ENCODE data around the gene STARD7.

Gene STARD7

GRCh38 chr2:96184188-96184587 is 24.4 kb downstream of the STARD7 start:
- DNase-seq (ENCODE audit: low read depth, low spot score) = no peak
- no peak overlapping the region for H3K27ac ChIP-seq
- H3K4me3 ChIP-seq = no peak overlapping the region
- no peaks in the 10 kb centered on the region for H3K9me3 ChIP-seq (ENCODE audit: low read depth, low read length)
- peaks cover 43% of the 10 kb centered on the region for H3K36me3 ChIP-seq (ENCODE audit: insufficient read depth, low read length)
- no peak overlapping the region for H3K9ac ChIP-seq (ENCODE audit: insufficient read length)
- no peak for TF ChIP-seq FOXP2 (optimal IDR thresholded peaks at IDR 0.05; ENCODE audit: control extremely low read depth, extremely low read length, insufficient read depth)
- no peak for TF ChIP-seq EZH2 (IDR thresholded peaks at IDR 0.05)
- no peak for TF ChIP-seq POLR2AphosphoS5 (IDR thresholded peaks at IDR 0.05; ENCODE audit: borderline replicate concordance, low read depth, low read length)

DNA sequence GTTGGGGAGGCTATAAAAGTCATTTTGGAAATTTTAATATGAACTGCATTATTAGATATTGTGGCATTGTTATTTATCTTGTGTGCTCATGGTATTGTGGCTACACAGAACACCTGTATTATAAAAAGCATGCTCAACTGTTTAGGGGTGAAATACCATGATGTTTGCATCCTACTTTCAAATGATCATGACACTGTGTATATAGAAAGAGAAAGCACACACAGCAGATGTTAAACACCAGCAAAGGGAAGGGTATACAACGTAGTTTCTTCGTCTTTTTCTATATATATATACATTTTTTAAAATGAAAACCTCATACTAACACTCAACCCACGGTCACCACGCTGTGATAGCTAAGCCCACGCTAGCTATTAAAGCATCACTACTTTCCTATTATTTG is 27.1 kb downstream of the STARD7 start:
- Histone ChIP-seq H3K9ac (ENCODE audit: insufficient read length) (no peak overlapping the region), H3K4me3 (no peak overlapping the region), H3K36me3 (ENCODE audit: insufficient read depth, low read length) (peaks cover 27% of the 10 kb centered on the region), H3K9me3 (ENCODE audit: low read depth, low read length) (no peaks in the 10 kb centered on the region), H3K27ac (no peak overlapping the region)
- no peak for DNase-seq (ENCODE audit: low read depth, low spot score)
- TF ChIP-seq POLR2AphosphoS5 (IDR thresholded peaks at IDR 0.05; ENCODE audit: borderline replicate concordance, low read depth, low read length) (no peak), EZH2 (IDR thresholded peaks at IDR 0.05) (no peak), FOXP2 (optimal IDR thresholded peaks at IDR 0.05; ENCODE audit: control extremely low read depth, extremely low read length, insufficient read depth) (no peak)

DNA sequence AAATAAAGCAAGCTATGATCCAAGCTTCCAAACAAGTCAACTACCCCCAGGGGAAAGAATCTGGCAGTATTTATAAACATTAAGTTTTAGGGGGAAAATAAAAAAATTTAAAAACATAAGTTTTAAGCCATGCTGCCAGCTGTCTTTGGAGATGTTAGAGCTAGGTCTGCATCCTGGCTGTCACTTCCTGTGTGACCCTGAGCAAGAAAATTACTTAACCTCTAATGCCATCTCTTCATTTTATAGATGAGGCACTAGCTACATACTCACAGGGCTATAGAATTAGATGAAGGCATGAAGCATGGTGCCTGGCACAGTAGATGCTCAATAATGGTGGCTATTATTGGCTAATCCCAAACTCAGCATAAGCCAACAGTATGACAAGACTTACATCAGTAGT is 28.1 kb downstream of the STARD7 start:
- no peak for TF ChIP-seq EZH2 (IDR thresholded peaks at IDR 0.05)
- TF ChIP-seq POLR2AphosphoS5 (IDR thresholded peaks at IDR 0.05; ENCODE audit: borderline replicate concordance, low read depth, low read length) = no peak
- no peak for TF ChIP-seq FOXP2 (optimal IDR thresholded peaks at IDR 0.05; ENCODE audit: control extremely low read depth, extremely low read length, insufficient read depth)
- peaks cover 17% of the 10 kb centered on the region for H3K36me3 ChIP-seq (ENCODE audit: insufficient read depth, low read length)
- no peaks in the 10 kb centered on the region for H3K9me3 ChIP-seq (ENCODE audit: low read depth, low read length)
- H3K27ac ChIP-seq = no peak overlapping the region
- H3K4me3 ChIP-seq = no peak overlapping the region
- H3K9ac ChIP-seq (ENCODE audit: insufficient read length) = no peak overlapping the region
- no peak for DNase-seq (ENCODE audit: low read depth, low spot score)

DNA sequence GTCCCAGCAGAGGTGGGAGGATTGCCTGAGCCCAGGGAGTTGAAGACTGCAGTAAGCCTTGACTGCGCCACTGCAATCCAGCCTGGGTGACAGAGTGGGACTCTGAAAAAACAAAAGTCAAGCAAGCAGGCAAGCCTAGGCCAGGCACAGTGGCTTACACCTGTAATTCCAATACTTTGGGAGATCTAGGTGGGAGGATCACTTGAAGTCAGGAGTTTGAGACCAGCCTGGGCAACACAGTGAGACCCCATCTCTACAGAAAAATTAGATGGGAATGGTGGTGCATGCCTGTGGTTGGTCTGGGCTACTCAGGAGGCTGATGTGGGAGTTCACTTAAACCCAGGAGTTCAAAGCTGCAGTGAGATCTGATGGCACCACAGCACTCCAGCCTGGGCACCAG is 28.6 kb downstream of the STARD7 start:
- Histone ChIP-seq H3K9ac (ENCODE audit: insufficient read length) (no peak overlapping the region), H3K9me3 (ENCODE audit: low read depth, low read length) (no peaks in the 10 kb centered on the region), H3K27ac (no peak overlapping the region), H3K4me3 (no peak overlapping the region), H3K36me3 (ENCODE audit: insufficient read depth, low read length) (peaks cover 12% of the 10 kb centered on the region)
- TF ChIP-seq FOXP2 (optimal IDR thresholded peaks at IDR 0.05; ENCODE audit: control extremely low read depth, extremely low read length, insufficient read depth) = no peak
- TF ChIP-seq POLR2AphosphoS5 (IDR thresholded peaks at IDR 0.05; ENCODE audit: borderline replicate concordance, low read depth, low read length) = no peak
- no peak for TF ChIP-seq EZH2 (IDR thresholded peaks at IDR 0.05)
- no peak for DNase-seq (ENCODE audit: low read depth, low spot score)

DNA sequence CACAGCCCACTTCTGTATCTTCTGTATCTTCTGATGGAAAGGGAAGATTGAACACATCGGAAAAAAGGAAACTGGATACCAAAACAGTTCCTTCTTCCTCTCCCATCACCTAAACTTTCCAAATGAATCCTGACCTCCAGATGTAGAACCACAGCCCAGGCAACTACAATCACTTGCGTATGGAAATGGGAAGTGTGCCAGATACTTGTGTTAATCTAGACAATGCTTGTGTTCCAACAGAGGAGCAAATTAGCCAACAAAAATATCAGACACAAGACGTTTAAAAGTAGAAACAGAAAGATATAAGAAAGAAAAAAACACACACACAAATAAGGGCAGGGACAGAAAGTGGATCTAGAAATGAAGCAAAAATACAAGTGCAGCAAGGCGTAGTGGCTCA is 32.0 kb downstream of the STARD7 start:
- no peak for DNase-seq (ENCODE audit: low read depth, low spot score)
- Histone ChIP-seq H3K9ac (ENCODE audit: insufficient read length) (no peak overlapping the region), H3K9me3 (ENCODE audit: low read depth, low read length) (no peaks in the 10 kb centered on the region), H3K36me3 (ENCODE audit: insufficient read depth, low read length) (no peaks in the 10 kb centered on the region), H3K27ac (no peak overlapping the region), H3K4me3 (no peak overlapping the region)
- TF ChIP-seq POLR2AphosphoS5 (IDR thresholded peaks at IDR 0.05; ENCODE audit: borderline replicate concordance, low read depth, low read length) (no peak), EZH2 (IDR thresholded peaks at IDR 0.05) (no peak), FOXP2 (optimal IDR thresholded peaks at IDR 0.05; ENCODE audit: control extremely low read depth, extremely low read length, insufficient read depth) (no peak)

- no peak overlapping the region for H3K27ac ChIP-seq
- H3K36me3 ChIP-seq (ENCODE audit: insufficient read depth, low read length) = no peaks in the 10 kb centered on the region
- no peak for DNase-seq (ENCODE audit: low read depth, low spot score)
- no peak overlapping the region for H3K9ac ChIP-seq (ENCODE audit: insufficient read length)
- H3K9me3 ChIP-seq (ENCODE audit: low read depth, low read length) = no peaks in the 10 kb centered on the region
- H3K4me3 ChIP-seq = no peak overlapping the region
- no peak for TF ChIP-seq FOXP2 (optimal IDR thresholded peaks at IDR 0.05; ENCODE audit: control extremely low read depth, extremely low read length, insufficient read depth)
- no peak for TF ChIP-seq POLR2AphosphoS5 (IDR thresholded peaks at IDR 0.05; ENCODE audit: borderline replicate concordance, low read depth, low read length)
- TF ChIP-seq EZH2 (IDR thresholded peaks at IDR 0.05) = no peak
Observed at GRCh38 chr2:96175951-96176350, 32.7 kb downstream of the STARD7 start.

DNA sequence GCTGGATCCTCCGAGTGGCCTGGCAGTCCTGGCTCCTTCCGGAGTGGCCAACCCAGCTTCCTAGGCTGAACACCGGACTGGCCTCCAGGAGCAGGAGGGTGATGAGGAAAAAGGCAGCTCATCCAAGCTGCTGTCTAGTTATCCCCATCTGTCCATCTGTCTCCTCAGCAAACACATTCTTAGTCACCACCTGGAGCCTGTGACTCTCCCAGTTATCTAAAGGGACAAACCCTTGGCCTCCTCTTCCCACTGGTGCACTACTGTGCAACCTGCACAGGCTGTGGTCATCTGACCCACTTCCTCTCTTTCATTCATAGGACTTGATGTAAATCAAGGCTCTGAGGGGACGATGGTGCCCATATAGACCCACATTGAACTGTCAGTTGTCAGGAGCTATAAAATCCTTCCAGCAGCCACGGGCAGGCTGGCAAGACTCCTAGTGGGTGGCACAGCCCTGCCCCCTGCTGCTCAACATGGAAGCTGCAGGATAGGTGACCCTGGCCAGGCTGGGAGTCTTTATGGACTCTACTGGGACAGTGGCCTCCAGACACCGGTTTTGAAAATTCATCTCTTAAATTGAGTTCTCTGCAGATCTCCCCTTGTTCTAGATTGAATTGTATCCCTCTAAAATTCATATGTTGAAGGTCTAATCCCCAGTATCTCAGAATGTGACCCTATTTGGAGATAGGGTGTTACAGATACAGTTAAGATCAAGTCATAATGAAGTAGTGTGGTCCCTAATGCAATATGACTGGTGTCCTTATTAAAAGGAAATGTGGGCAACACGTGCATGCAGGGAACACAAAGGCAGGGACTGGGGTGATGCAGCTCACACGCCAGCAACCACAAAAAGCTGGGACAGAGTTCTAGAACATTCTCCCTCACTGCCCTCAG is 34.1 kb downstream of the STARD7 start:
- Histone ChIP-seq H3K27ac (no peak overlapping the region), H3K9me3 (ENCODE audit: low read depth, low read length) (no peaks in the 10 kb centered on the region), H3K4me3 (no peak overlapping the region), H3K9ac (ENCODE audit: insufficient read length) (no peak overlapping the region), H3K36me3 (ENCODE audit: insufficient read depth, low read length) (no peaks in the 10 kb centered on the region)
- TF ChIP-seq EZH2 (IDR thresholded peaks at IDR 0.05) = no peak
- DNase-seq (ENCODE audit: low read depth, low spot score) = no peak

DNA sequence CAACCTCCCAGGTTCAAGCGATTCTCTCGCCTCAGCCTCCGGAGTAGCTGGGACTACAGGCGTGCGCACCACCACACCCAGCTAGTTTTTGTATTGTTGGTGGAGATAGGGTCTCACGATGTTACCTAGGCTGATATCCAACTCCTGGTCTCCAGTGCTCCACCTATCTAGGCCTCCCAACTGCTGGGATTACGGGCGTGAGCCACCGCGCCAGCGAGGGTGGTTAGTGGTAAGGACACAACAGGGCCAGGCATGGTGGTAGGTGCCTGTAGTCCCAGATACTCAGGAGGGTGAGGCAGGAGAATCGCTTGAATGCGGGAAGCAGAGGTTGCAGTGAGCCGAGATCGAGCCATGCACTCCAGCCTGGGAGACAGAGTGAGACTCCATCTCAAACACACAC is 36.8 kb downstream of the STARD7 start:
- Histone ChIP-seq H3K9ac (ENCODE audit: insufficient read length) (no peak overlapping the region), H3K4me3 (no peak overlapping the region)
- TF ChIP-seq EZH2 (IDR thresholded peaks at IDR 0.05) = no peak
- TF ChIP-seq POLR2AphosphoS5 (IDR thresholded peaks at IDR 0.05; ENCODE audit: borderline replicate concordance, low read depth, low read length) = no peak
- TF ChIP-seq FOXP2 (optimal IDR thresholded peaks at IDR 0.05; ENCODE audit: control extremely low read depth, extremely low read length, insufficient read depth) = no peak

GRCh38 chr2:96170626-96171025 is 38.0 kb downstream of the STARD7 start:
- TF ChIP-seq FOXP2 (optimal IDR thresholded peaks at IDR 0.05; ENCODE audit: control extremely low read depth, extremely low read length, insufficient read depth) (no peak), POLR2AphosphoS5 (IDR thresholded peaks at IDR 0.05; ENCODE audit: borderline replicate concordance, low read depth, low read length) (no peak), EZH2 (IDR thresholded peaks at IDR 0.05) (no peak)

More for the DNA sequence above, 36.8 kb downstream of the STARD7 start:
- no peaks in the 10 kb centered on the region for H3K36me3 ChIP-seq (ENCODE audit: insufficient read depth, low read length)
- H3K27ac ChIP-seq = no peak overlapping the region
- no peaks in the 10 kb centered on the region for H3K9me3 ChIP-seq (ENCODE audit: low read depth, low read length)
- no peak for DNase-seq (ENCODE audit: low read depth, low spot score)

More at GRCh38 chr2:96170626-96171025, 38.0 kb downstream of the STARD7 start:
- H3K9me3 ChIP-seq (ENCODE audit: low read depth, low read length) = no peaks in the 10 kb centered on the region
- H3K9ac ChIP-seq (ENCODE audit: insufficient read length) = no peak overlapping the region
- no peak overlapping the region for H3K27ac ChIP-seq
- H3K4me3 ChIP-seq = no peak overlapping the region
- no peak for DNase-seq (ENCODE audit: low read depth, low spot score)
- no peaks in the 10 kb centered on the region for H3K36me3 ChIP-seq (ENCODE audit: insufficient read depth, low read length)

Measured in SK-N-MC (cell line).